Endothelial cell of umbilical vein (primary cell): ENCODE data around the gene YBX1.

ENCODE experiments used
- CTCF ChIP-seq, 2 donors: IDR thresholded peaks; 1 replicate in 1 of 2; 2 replicates in 1 of 2; pipeline ENCODE4 v1.5.1; 2011; ENCODE audit warnings: low read length in 2 of 2, mild to moderate bottlenecking in 2 of 2, moderate library complexity in 2 of 2, control low read depth in 1 of 2, inconsistent platforms in 1 of 2, low read depth in 1 of 2; ENCODE audit not compliant: insufficient read depth in 1 of 2; ENCODE audit errors: extremely low read depth in 1 of 2
- EZH2 ChIP-seq: IDR thresholded peaks from 2 replicates; pipeline ENCODE4 v1.6.1; 2012; ENCODE audit warnings: borderline replicate concordance, low read depth, mild to moderate bottlenecking, moderate library complexity, low read length, inconsistent platforms; ENCODE audit not compliant: severe bottlenecking
- POLR2A ChIP-seq: IDR thresholded peaks from 2 replicates; pipeline ENCODE4 v1.6.1; 2012; ENCODE audit warnings: low read depth, mild to moderate bottlenecking, control low read depth, low read length

- TF ChIP-seq CTCF (IDR thresholded peaks at IDR 0.05; ENCODE audit: extremely low read depth in 1 of 2, insufficient read depth in 1 of 2, low read depth in 1 of 2, low read length in 2 of 2) = no peak
- no peak for TF ChIP-seq POLR2A
- no peak for TF ChIP-seq EZH2
Observed at GRCh38 chr1:42669936-42670335, 12.3 kb upstream of the YBX1 start.
